GM19043 (cell line): ENCODE results near the gene KRT73.

Experiments used
- ATAC-seq: cut with Tn5 transposase; IDR thresholded peaks from one replicate; pipeline ENCODE4 v1.9.1; 2021; ENCODE audit warnings: low read depth; ENCODE audit not compliant: unreplicated experiment

KRT73 gene

GRCh38 chr12:52618216-52618615 lies at the start of gene KRT73:
Gene KRT73 (minus strand): TSS chr12:52618559. CDS start chr12:52618524, 35 bp downstream.
- ATAC-seq, result no peak

DNA sequence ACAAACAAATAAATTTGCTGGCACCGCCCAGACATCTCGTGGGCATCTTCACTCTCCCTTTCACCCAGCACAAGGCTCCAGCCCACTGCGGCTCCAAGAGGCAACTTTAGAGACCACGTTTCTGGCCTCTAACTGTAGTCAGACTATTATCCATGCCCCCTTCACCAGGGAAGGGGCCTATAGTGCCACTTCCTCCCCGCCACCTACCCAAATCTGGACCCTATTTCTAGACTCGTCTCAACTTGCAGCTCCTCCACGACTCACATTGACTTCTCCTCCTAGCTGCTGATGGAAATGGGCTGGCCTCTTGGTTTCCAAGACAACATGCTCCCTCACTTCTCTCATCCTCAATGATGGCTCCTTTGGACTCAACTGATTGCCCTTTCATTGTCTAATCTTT lies 49.6 kb upstream of the KRT73 start:
- no peak for ATAC-seq

GRCh38 chr12:52667509-52667908 lies 49.1 kb upstream of the KRT73 start:
- ATAC-seq, result no peak

- no peak for ATAC-seq
Observed at GRCh38 chr12:52666471-52666870, 48.1 kb upstream of the KRT73 start.

DNA sequence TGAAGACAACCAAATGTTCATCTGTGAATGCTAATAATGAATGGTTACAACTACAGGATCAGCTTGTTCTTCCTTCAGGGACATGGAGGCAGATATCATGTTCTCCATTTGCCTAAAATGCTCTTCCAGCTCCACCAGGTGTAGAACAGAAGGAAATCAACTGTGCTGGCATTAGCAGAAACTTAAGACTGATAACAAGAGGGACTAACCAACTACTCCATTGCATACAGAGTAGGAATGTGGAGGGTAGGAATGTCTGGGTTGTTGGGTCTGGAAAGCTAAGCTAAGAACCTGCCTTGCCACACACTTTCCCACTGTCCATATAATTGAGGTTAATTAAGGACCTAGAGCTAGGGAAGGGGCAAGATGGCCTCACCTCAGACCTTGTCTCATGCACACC lies 45.1 kb upstream of the KRT73 start:
- ATAC-seq, result no peak

DNA sequence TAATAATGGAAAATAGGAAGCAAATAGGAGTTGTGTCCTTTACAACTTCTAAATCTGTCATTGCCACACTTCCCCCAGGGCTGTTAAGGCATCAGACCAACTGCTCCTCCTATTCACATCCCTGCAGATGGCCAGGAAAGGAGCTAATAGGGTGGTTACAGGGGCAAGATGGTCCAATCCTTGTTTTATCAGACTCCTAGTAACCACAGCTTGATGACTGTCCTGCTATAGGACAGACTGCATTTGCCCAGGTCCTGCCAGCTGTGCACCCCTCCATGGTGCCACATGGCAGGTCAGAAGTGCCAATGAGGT lies 44.5 kb upstream of the KRT73 start:
- ATAC-seq, result no peak

GRCh38 chr12:52662093-52662917 lies 43.9 kb upstream of the KRT73 start:
- ATAC-seq, result no peak

DNA sequence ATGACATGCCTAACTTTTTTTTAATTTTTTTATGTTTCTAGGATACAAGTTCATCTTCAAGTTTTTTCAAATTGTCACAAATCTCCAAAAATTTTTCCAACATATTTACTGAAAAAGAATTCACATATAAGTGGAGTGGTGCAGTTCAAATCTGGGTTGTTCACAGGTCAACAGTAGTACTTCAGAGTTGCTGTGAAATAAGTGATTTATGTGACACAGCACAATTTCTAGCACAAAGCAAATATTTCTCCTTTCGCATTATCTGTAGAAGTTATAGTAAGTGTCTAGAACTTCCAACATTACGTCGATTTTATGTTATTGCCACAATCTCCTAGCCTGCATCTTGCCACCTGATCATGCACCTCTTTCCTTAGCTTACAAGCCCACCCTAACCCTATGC lies 43.3 kb upstream of the KRT73 start:
- no peak for ATAC-seq

GRCh38 chr12:52660934-52661499 lies 42.7 kb upstream of the KRT73 start:
- no peak for ATAC-seq

DNA sequence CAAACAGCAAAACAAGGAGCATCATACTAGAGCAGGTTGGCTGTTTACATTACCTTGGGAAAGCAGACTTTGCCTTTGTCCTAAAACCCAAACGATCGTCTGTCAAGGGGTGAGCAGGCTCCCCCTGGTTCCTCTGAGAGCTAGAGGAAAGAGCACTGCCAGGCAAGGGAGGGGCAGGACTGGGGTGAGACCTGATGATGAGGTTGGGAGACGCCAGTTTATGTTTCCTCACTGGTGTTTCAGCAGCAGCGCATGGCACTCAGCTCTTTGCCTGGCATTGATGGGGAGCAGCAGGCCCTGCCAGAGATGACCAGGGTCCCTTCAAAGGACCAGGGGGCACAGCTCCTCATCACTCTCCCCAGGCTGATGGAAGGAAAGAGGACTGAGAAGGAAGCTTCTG lies 41.6 kb upstream of the KRT73 start:
- no peak for ATAC-seq

- ATAC-seq, result no peak
Observed at GRCh38 chr12:52659395-52659794, 41.0 kb upstream of the KRT73 start.

DNA sequence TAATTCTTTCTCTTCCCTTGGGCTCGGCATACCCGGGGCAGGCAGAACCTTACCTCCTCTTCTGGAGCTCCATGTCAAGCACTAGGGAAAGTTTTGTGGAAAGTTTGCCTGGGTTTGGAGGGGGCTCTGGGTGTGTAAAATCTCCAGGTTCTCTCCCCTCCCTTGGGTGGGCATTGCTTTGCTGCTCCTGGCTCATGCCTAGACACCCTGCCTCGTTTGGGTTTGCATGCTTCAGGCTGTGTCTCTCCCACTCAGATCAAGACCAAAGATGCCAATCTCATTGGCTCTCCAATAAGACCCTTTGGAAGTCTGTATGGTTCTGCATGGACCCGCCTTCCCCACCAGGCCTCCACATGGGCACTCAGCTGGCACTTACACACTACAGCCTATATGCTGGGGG lies 39.8 kb upstream of the KRT73 start:
- no peak for ATAC-seq

DNA sequence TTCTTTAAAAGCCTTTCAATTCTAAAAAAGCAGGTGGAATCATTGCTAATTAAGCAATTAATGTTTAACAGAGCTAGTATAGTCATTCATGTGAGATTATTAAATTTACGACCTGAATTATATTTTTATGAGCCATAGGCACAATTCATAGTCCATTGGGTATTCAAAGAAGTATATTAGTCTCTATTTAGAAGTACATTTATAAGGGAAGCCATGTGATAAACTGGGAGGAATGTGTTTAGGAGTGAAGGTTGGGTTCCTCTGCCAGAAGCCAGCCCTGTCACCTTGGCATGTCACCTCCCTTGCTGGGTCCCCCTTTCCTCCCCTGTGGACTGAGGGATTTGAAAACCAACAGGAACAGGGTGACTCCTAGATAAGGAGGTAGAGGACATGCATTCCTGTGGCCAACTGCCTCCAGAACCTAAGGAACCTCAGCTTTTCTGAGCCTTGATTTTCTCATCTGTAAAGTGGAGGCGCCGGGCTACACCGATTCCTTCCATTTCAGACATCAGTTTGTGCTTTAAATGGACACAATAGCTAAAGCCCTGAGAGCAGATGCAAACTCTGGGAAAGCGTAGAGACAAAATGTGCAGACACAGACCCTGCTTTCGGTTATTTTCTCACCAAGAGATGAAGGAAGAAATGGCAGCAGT lies 39.0 kb upstream of the KRT73 start:
- ATAC-seq, result no peak

GRCh38 chr12:52656616-52657015 lies 38.3 kb upstream of the KRT73 start:
- ATAC-seq, result no peak

DNA sequence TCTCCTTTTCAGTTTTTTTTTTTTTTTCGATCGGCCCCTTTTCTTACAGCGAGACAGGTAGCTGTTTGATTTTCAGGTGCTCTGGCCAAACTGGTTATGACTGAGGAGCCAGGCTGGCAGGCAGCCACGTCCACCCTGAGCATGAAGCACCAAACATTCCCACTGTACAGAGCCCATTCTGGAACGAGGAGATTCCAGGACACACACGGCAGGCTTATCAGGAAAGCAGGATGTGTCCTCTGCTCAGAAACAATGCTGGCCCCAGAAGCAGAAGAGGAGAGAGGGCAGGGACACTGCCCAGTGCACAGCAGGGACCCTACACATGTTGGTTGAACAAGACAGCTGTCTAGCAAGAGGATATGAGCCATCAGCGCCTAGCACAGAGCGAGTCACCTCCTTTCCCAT lies 37.4 kb upstream of the KRT73 start:
- no peak for ATAC-seq

- no peak for ATAC-seq
Observed at GRCh38 chr12:52655251-52655650, 36.9 kb upstream of the KRT73 start.

DNA sequence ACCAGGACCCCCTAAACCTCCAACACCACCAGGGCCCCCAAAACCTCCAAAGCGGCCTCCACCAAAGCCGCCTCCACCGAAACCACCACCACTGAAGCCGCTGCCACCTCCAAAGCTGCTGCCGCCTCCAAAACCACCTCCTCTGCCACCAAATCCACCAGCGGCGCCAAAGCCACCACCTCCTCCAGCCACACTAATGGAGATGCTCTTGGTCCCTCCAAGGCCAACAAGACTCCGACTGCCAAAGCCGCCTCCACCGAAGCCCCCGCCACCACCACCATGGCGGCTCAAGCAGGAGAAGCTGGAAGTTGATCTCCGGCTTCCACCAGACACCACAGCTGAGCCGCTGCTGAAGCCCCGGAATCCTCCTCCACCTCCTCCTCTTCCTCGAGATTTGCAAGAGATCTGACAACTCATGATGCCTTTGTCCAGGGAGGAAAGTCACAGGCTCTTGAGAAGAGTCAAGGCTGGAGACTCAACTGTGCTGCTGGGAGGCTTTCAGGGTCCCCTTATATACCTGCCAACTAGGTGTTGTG lies 33.4 kb upstream of the KRT73 start, which contains the start of gene KRT2:
Gene KRT2, minus strand, starts transcription at position 486 of the 536 bp plus-strand sequence. Its CDS starts 69 bp downstream, at position 417.
- no peak for ATAC-seq

DNA sequence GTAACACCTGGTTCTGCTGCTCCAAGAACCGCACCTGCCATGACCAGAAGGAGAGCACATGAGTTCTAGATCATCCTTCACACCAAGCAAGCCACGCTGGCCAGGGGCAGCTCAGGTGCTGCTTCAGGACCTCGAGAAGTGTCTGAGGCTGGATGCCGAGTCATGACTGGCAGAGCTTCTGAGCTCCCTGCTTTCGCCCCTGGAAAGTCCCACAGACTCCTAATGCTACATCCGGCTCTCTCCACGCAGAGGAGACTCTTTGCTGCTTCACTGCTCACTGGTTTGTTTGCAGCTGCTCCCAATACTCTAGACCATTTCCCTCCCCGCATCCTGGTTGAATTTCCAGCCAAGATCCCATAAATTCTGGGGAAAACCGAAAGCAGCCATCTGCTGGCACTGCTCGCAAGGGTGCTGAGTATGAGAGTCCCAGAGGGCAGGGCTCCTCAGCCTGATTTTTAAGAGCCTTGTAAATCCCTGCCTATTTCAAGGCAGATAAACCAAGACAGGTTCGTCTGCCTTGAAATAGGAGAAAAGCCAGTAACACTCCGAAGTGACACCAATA lies 32.2 kb upstream of the KRT73 start:
- no peak for ATAC-seq

GRCh38 chr12:52649066-52649465 lies 30.7 kb upstream of the KRT73 start:
- no peak for ATAC-seq

GRCh38 chr12:52648012-52648550 lies 29.7 kb upstream of the KRT73 start:
- no peak for ATAC-seq

DNA sequence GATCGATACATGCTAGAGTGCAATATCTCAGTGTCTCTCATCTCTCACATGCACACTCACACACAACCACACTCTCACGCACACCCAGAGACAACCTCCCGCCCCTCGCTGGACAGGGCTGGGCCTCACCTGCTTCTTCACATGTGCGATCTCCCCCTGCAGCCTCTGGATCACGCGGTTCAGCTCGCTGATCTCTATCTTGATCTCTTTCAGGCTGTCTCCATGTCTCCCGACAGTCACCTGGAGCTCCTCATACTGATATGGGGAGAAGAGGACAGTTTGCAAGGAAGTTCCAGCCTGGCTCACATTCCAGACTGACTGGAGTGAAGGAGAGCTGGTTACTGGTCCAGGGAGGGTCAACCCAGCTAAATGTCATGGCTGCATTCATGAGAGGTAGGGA lies 29.2 kb upstream of the KRT73 start:
- ATAC-seq, result no peak
